Colonic mucosa (tissue), 4 donors: ENCODE measurements around the gene OLIG2. TPM values are rescaled to one million over a fixed set of nuclear protein-coding genes. Genes with fewer than 3 reads are reported as not detected.

Source experiments
- DNase-seq: peaks from one replicate; pipeline ENCODE4 v3.0.0-alpha.2; 2020
- H3K27ac ChIP-seq: fragments of 200-600 bp; one replicate; pipeline ENCODE4 v1.8.0; 2021
- H3K27me3 ChIP-seq: fragments of 200-600 bp; one replicate; pipeline ENCODE4 v1.8.0; 2021
- H3K36me3 ChIP-seq: fragments of 200-600 bp; one replicate; pipeline ENCODE4 v1.8.0; 2021
- H3K4me1 ChIP-seq: fragments of 200-600 bp; one replicate; pipeline ENCODE4 v1.8.0; 2021; ENCODE audit warnings: mild to moderate bottlenecking
- H3K4me3 ChIP-seq: fragments of 200-600 bp; one replicate; pipeline ENCODE4 v1.8.0; 2021
- H3K9ac ChIP-seq, 2 donors: one replicate each; pipeline ENCODE4 v1.7.0; 2013; ENCODE audit warnings: control low read depth in 2 of 2, low read depth in 2 of 2, low read length in 2 of 2
- H3K9me3 ChIP-seq: fragments of 200-600 bp; one replicate; pipeline ENCODE4 v1.8.0; 2021
- CTCF ChIP-seq: fragments of 200-600 bp; IDR thresholded peaks from one replicate; pipeline ENCODE4 v1.8.0; 2022; ENCODE audit warnings: antibody characterized with exemption, mild to moderate bottlenecking
- intact Hi-C: fragments of 100-400 bp; cut with DNase I; formaldehyde crosslinking; loops from one replicate; pipeline ENCODE4 v1.14.1; 2022
- total RNA-seq, 2 donors: library from RNA; stranded (reverse); fragmentation: NEBNext Ultra II Directional in 1 of 2; extraction: Animal tissue kit (Norgen Biotek cat#: 25700) in 1 of 2; gene quantifications; one replicate each; pipeline ENCODE4 v1.2.1, GENCODE V29; 2021
- donor health status: healthy.
- donor health status: DM: no; HTN: no; CAD: no.
- donor health status: DM: no; HTN: no; CAD: no.

Gene OLIG2
- total RNA-seq, 2 donors from 2014 or later, result not detected

GRCh38 chr21:33067457-33067856 is 41.7 kb downstream of the OLIG2 start:
- DNase-seq, result no peak
- TF ChIP-seq CTCF, result no peak
- H3K36me3 ChIP-seq, result no peaks in the 10 kb centered on the region
- intact Hi-C loops, result no loop called here
- H3K9ac ChIP-seq, result no peak overlapping the region
- H3K4me3 ChIP-seq, result no peak overlapping the region
- no peak overlapping the region for H3K27ac ChIP-seq
- peaks cover 45% of the 10 kb centered on the region for H3K27me3 ChIP-seq
- H3K4me1 ChIP-seq, result peaks cover 7% of the 10 kb centered on the region
- no peaks in the 10 kb centered on the region for H3K9me3 ChIP-seq

DNA sequence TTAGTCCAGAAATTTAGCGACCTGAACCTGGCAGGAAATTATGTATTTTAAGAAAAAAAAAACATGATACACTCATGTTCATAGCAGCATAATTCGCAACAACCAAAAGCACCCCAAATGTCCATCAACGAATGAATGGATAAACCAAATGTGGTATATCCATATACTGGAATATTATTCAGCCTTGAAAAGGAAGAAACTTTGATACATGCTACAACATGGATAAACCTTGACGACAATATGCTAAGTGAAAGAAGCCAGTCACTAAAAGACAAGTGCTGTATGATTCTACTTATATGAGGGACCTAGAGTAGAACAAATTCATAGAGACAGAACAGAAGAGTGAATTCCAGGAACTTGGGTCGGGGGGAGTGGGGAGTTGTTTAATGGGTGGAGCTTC is 43.5 kb downstream of the OLIG2 start:
- Histone ChIP-seq H3K9me3 (no peaks in the 10 kb centered on the region), H3K27ac (no peak overlapping the region), H3K4me1 (peaks cover 7% of the 10 kb centered on the region), H3K4me3 (no peak overlapping the region), H3K9ac (no peak overlapping the region), H3K36me3 (no peaks in the 10 kb centered on the region), H3K27me3 (peaks cover 58% of the 10 kb centered on the region)
- TF ChIP-seq CTCF, result no peak
- intact Hi-C loops, result no loop called here
- DNase-seq, result no peak

GRCh38 chr21:33069645-33069993 is 43.9 kb downstream of the OLIG2 start:
- peaks cover 58% of the 10 kb centered on the region for H3K27me3 ChIP-seq
- H3K9me3 ChIP-seq, result no peaks in the 10 kb centered on the region
- TF ChIP-seq CTCF, result no peak
- no peak overlapping the region for H3K9ac ChIP-seq
- no peaks in the 10 kb centered on the region for H3K36me3 ChIP-seq
- H3K27ac ChIP-seq, result no peak overlapping the region
- DNase-seq, result no peak
- intact Hi-C loops, result no loop called here
- H3K4me3 ChIP-seq, result peak overlapping the region; percentile 27
- peaks cover 7% of the 10 kb centered on the region for H3K4me1 ChIP-seq

GRCh38 chr21:33069994-33070743 is 44.4 kb downstream of the OLIG2 start, which contains the start of gene OLIG1:
TSS of gene OLIG1 (plus strand) at chr21:33070141. CDS start at chr21:33070247, 106 bp downstream.
- no peak within 1 kb of the TSS for H3K9ac ChIP-seq
- no peak within 1 kb of the TSS for H3K27ac ChIP-seq
- H3K9me3 ChIP-seq, result no peaks in the 10 kb centered on the region
- DNase-seq, result peak; percentile 22
- intact Hi-C loops, result no loop called here
- H3K36me3 ChIP-seq, result no peaks in the 10 kb centered on the region
- TF ChIP-seq CTCF, result no peak
- peak within 1 kb of the TSS; percentile 28 for H3K4me3 ChIP-seq
- H3K4me1 ChIP-seq, result peaks cover 7% of the 10 kb centered on the region
- peaks cover 58% of the 10 kb centered on the region for H3K27me3 ChIP-seq

DNA sequence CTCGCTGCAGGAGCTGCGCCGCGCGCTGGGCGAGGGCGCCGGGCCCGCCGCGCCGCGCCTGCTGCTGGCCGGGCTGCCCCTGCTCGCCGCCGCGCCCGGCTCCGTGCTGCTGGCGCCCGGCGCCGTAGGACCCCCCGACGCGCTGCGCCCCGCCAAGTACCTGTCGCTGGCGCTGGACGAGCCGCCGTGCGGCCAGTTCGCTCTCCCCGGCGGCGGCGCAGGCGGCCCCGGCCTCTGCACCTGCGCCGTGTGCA is 44.9 kb downstream of the OLIG2 start:
- peaks cover 58% of the 10 kb centered on the region for H3K27me3 ChIP-seq
- H3K4me1 ChIP-seq, result peaks cover 7% of the 10 kb centered on the region
- peak overlapping the region; percentile 28 for H3K4me3 ChIP-seq
- H3K9me3 ChIP-seq, result no peaks in the 10 kb centered on the region
- no peak for DNase-seq
- TF ChIP-seq CTCF, result no peak
- no peak overlapping the region for H3K9ac ChIP-seq
- H3K36me3 ChIP-seq, result no peaks in the 10 kb centered on the region
- intact Hi-C loops, result no loop called here
- H3K27ac ChIP-seq, result no peak overlapping the region
